ENCODE results near the gene GAS1.

Gene GAS1

GRCh38 chr9:86975606-86976005 lies 28.3 kb upstream of the GAS1 start:
- H3K9me3 ChIP-seq (ENCODE audit: insufficient read depth, low read length), result no peaks in the 10 kb centered on the region
- H3K9ac ChIP-seq (ENCODE audit: insufficient read length, low read depth), result no peak overlapping the region
- no peaks in the 10 kb centered on the region for H3K27me3 ChIP-seq (ENCODE audit: insufficient read depth, insufficient read length)
- no peaks in the 10 kb centered on the region for H3K36me3 ChIP-seq (ENCODE audit: insufficient read depth, insufficient read length, low read length)
- no peak overlapping the region for H3K4me3 ChIP-seq (ENCODE audit: insufficient read length, low read depth)
- no peaks in the 10 kb centered on the region for H3K4me1 ChIP-seq (ENCODE audit: insufficient read depth, insufficient read length)
- no peak for DNase-seq (ENCODE audit: low read depth, low spot score)
- no peak for TF ChIP-seq YY1 (IDR thresholded peaks at IDR 0.05; ENCODE audit: insufficient read depth, insufficient read length)
- no peak for TF ChIP-seq ZNF274 (IDR thresholded peaks at IDR 0.05; ENCODE audit: low read depth, low read length)
- TF ChIP-seq SUZ12 (IDR thresholded peaks at IDR 0.05; ENCODE audit: extremely low read depth, insufficient read depth, insufficient read length), result no peak

GRCh38 chr9:86975036-86975435 lies 27.7 kb upstream of the GAS1 start:
- Histone ChIP-seq H3K27me3 (ENCODE audit: insufficient read depth, insufficient read length) (no peaks in the 10 kb centered on the region), H3K9ac (ENCODE audit: insufficient read length, low read depth) (no peak overlapping the region), H3K36me3 (ENCODE audit: insufficient read depth, insufficient read length, low read length) (no peaks in the 10 kb centered on the region), H3K4me1 (ENCODE audit: insufficient read depth, insufficient read length) (no peaks in the 10 kb centered on the region), H3K4me3 (ENCODE audit: insufficient read length, low read depth) (no peak overlapping the region), H3K9me3 (ENCODE audit: insufficient read depth, low read length) (no peaks in the 10 kb centered on the region)
- DNase-seq (ENCODE audit: low read depth, low spot score), result no peak
- TF ChIP-seq YY1 (IDR thresholded peaks at IDR 0.05; ENCODE audit: insufficient read depth, insufficient read length) (no peak), SUZ12 (IDR thresholded peaks at IDR 0.05; ENCODE audit: extremely low read depth, insufficient read depth, insufficient read length) (no peak), ZNF274 (IDR thresholded peaks at IDR 0.05; ENCODE audit: low read depth, low read length) (no peak)

GRCh38 chr9:86974421-86974820 lies 27.1 kb upstream of the GAS1 start:
- no peak for DNase-seq (ENCODE audit: low read depth, low spot score)
- Histone ChIP-seq H3K9me3 (ENCODE audit: insufficient read depth, low read length) (no peaks in the 10 kb centered on the region), H3K27me3 (ENCODE audit: insufficient read depth, insufficient read length) (no peaks in the 10 kb centered on the region), H3K4me1 (ENCODE audit: insufficient read depth, insufficient read length) (no peaks in the 10 kb centered on the region), H3K4me3 (ENCODE audit: insufficient read length, low read depth) (no peak overlapping the region), H3K9ac (ENCODE audit: insufficient read length, low read depth) (no peak overlapping the region), H3K36me3 (ENCODE audit: insufficient read depth, insufficient read length, low read length) (no peaks in the 10 kb centered on the region)
- TF ChIP-seq SUZ12 (IDR thresholded peaks at IDR 0.05; ENCODE audit: extremely low read depth, insufficient read depth, insufficient read length) (no peak), ZNF274 (IDR thresholded peaks at IDR 0.05; ENCODE audit: low read depth, low read length) (no peak), YY1 (IDR thresholded peaks at IDR 0.05; ENCODE audit: insufficient read depth, insufficient read length) (no peak)

- Histone ChIP-seq H3K4me1 (ENCODE audit: insufficient read depth, insufficient read length) (no peaks in the 10 kb centered on the region), H3K27me3 (ENCODE audit: insufficient read depth, insufficient read length) (no peaks in the 10 kb centered on the region), H3K4me3 (ENCODE audit: insufficient read length, low read depth) (no peak overlapping the region), H3K36me3 (ENCODE audit: insufficient read depth, insufficient read length, low read length) (no peaks in the 10 kb centered on the region), H3K9me3 (ENCODE audit: insufficient read depth, low read length) (no peaks in the 10 kb centered on the region), H3K9ac (ENCODE audit: insufficient read length, low read depth) (no peak overlapping the region)
- TF ChIP-seq SUZ12 (IDR thresholded peaks at IDR 0.05; ENCODE audit: extremely low read depth, insufficient read depth, insufficient read length), result no peak
- TF ChIP-seq ZNF274 (IDR thresholded peaks at IDR 0.05; ENCODE audit: low read depth, low read length), result no peak
- no peak for TF ChIP-seq YY1 (IDR thresholded peaks at IDR 0.05; ENCODE audit: insufficient read depth, insufficient read length)
- DNase-seq (ENCODE audit: low read depth, low spot score), result no peak
Measured at GRCh38 chr9:86971742-86972141, 24.4 kb upstream of the GAS1 start.

- TF ChIP-seq ZNF274 (IDR thresholded peaks at IDR 0.05; ENCODE audit: low read depth, low read length) (no peak), SUZ12 (IDR thresholded peaks at IDR 0.05; ENCODE audit: extremely low read depth, insufficient read depth, insufficient read length) (no peak), YY1 (IDR thresholded peaks at IDR 0.05; ENCODE audit: insufficient read depth, insufficient read length) (no peak)
- Histone ChIP-seq H3K9ac (ENCODE audit: insufficient read length, low read depth) (no peak overlapping the region), H3K27me3 (ENCODE audit: insufficient read depth, insufficient read length) (no peaks in the 10 kb centered on the region), H3K9me3 (ENCODE audit: insufficient read depth, low read length) (no peaks in the 10 kb centered on the region), H3K4me1 (ENCODE audit: insufficient read depth, insufficient read length) (no peaks in the 10 kb centered on the region), H3K4me3 (ENCODE audit: insufficient read length, low read depth) (no peak overlapping the region), H3K36me3 (ENCODE audit: insufficient read depth, insufficient read length, low read length) (no peaks in the 10 kb centered on the region)
- DNase-seq (ENCODE audit: low read depth, low spot score), result no peak
Measured at GRCh38 chr9:86968258-86968920, 21.1 kb upstream of the GAS1 start.

GRCh38 chr9:86966852-86967511 lies 19.7 kb upstream of the GAS1 start:
- no peak for DNase-seq (ENCODE audit: low read depth, low spot score)
- Histone ChIP-seq H3K9me3 (ENCODE audit: insufficient read depth, low read length) (no peaks in the 10 kb centered on the region), H3K36me3 (ENCODE audit: insufficient read depth, insufficient read length, low read length) (no peaks in the 10 kb centered on the region), H3K27me3 (ENCODE audit: insufficient read depth, insufficient read length) (no peaks in the 10 kb centered on the region), H3K4me1 (ENCODE audit: insufficient read depth, insufficient read length) (no peaks in the 10 kb centered on the region), H3K9ac (ENCODE audit: insufficient read length, low read depth) (no peak overlapping the region), H3K4me3 (ENCODE audit: insufficient read length, low read depth) (no peak overlapping the region)
- no peak for TF ChIP-seq YY1 (IDR thresholded peaks at IDR 0.05; ENCODE audit: insufficient read depth, insufficient read length)
- no peak for TF ChIP-seq ZNF274 (IDR thresholded peaks at IDR 0.05; ENCODE audit: low read depth, low read length)
- TF ChIP-seq SUZ12 (IDR thresholded peaks at IDR 0.05; ENCODE audit: extremely low read depth, insufficient read depth, insufficient read length), result no peak

- H3K36me3 ChIP-seq (ENCODE audit: insufficient read depth, insufficient read length, low read length), result no peaks in the 10 kb centered on the region
- no peaks in the 10 kb centered on the region for H3K27me3 ChIP-seq (ENCODE audit: insufficient read depth, insufficient read length)
- no peak for DNase-seq (ENCODE audit: low read depth, low spot score)
- H3K4me1 ChIP-seq (ENCODE audit: insufficient read depth, insufficient read length), result no peaks in the 10 kb centered on the region
- no peak overlapping the region for H3K9ac ChIP-seq (ENCODE audit: insufficient read length, low read depth)
- no peak overlapping the region for H3K4me3 ChIP-seq (ENCODE audit: insufficient read length, low read depth)
- TF ChIP-seq YY1 (IDR thresholded peaks at IDR 0.05; ENCODE audit: insufficient read depth, insufficient read length), result no peak
- no peak for TF ChIP-seq SUZ12 (IDR thresholded peaks at IDR 0.05; ENCODE audit: extremely low read depth, insufficient read depth, insufficient read length)
- H3K9me3 ChIP-seq (ENCODE audit: insufficient read depth, low read length), result no peaks in the 10 kb centered on the region
Measured at GRCh38 chr9:86965636-86966395, 18.5 kb upstream of the GAS1 start.

All from NT2/D1 (cell line).